Mesodermal cell (in vitro differentiated cells): ENCODE results near the gene ASPG.

Source experiments
- H3K27ac ChIP-seq: 2 replicates; pipeline ENCODE4 v1.7.0; 2013; ENCODE audit warnings: mild to moderate bottlenecking, low read depth, low read length, moderate library complexity; ENCODE audit not compliant: severe bottlenecking
- H3K36me3 ChIP-seq: 2 replicates; pipeline ENCODE4 v1.7.1; 2013; ENCODE audit warnings: mild to moderate bottlenecking, low read length, moderate library complexity; ENCODE audit not compliant: control insufficient read depth, insufficient read depth
- H3K4me1 ChIP-seq: one replicate; pipeline ENCODE4 v1.7.1; 2013; ENCODE audit warnings: mild to moderate bottlenecking, low read length; ENCODE audit not compliant: insufficient read depth, control insufficient read depth, poor library complexity, severe bottlenecking
- H3K4me3 ChIP-seq: 2 replicates; pipeline ENCODE4 v1.7.0; 2013; ENCODE audit warnings: low read length, control low read depth, mild to moderate bottlenecking; ENCODE audit not compliant: insufficient read depth, poor library complexity, severe bottlenecking; ENCODE audit errors: extremely low read depth
- H3K9me3 ChIP-seq: 2 replicates; pipeline ENCODE4 v1.7.1; 2013; ENCODE audit warnings: mild to moderate bottlenecking, low read length, moderate library complexity; ENCODE audit not compliant: control insufficient read depth
- WGBS, 2 experiments: methylation state at CpG; one replicate each; pipeline ENCODE4 v1.1.5; 2013; ENCODE audit warnings: missing lambda C conversion rate in 2 of 2; ENCODE audit not compliant: insufficient coverage in 2 of 2; 5-methylcytosine and 5-hydroxymethylcytosine counted together

The ASPG gene

GRCh38 chr14:104120281-104120741 is 34.8 kb downstream of the ASPG start:
- Histone ChIP-seq H3K4me1 (no peaks in the 10 kb centered on the region), H3K36me3 (no peaks in the 10 kb centered on the region), H3K9me3 (no peaks in the 10 kb centered on the region), H3K27ac (no peak overlapping the region), H3K4me3 (no peak overlapping the region)
- 77 to 96% methylated on average over 5 of the region's 5 CpGs for WGBS, 2 experiments

- Histone ChIP-seq H3K36me3 (no peaks in the 10 kb centered on the region), H3K27ac (no peak overlapping the region), H3K4me1 (no peaks in the 10 kb centered on the region), H3K9me3 (no peaks in the 10 kb centered on the region), H3K4me3 (no peak overlapping the region)
- WGBS, 2 experiments: 79 to 83% methylated on average over 4 of the region's 5 CpGs
Measured at GRCh38 chr14:104121142-104121541, 35.6 kb downstream of the ASPG start.

GRCh38 chr14:104123879-104124278 is 38.4 kb downstream of the ASPG start:
- H3K4me3 ChIP-seq: no peak overlapping the region
- H3K36me3 ChIP-seq: no peaks in the 10 kb centered on the region
- H3K9me3 ChIP-seq: peaks cover 2% of the 10 kb centered on the region
- no peak overlapping the region for H3K27ac ChIP-seq
- no peaks in the 10 kb centered on the region for H3K4me1 ChIP-seq
- no CpG with 5 or more reads among the region's 1 CpG for WGBS, 2 experiments

GRCh38 chr14:104125011-104125410 is 39.5 kb downstream of the ASPG start:
- no peaks in the 10 kb centered on the region for H3K4me1 ChIP-seq
- H3K4me3 ChIP-seq: no peak overlapping the region
- no peaks in the 10 kb centered on the region for H3K36me3 ChIP-seq
- H3K9me3 ChIP-seq: peaks cover 11% of the 10 kb centered on the region
- no peak overlapping the region for H3K27ac ChIP-seq
- WGBS, 2 experiments: 80 to 88% methylated on average over 1 to 2 of the region's 4 CpGs

GRCh38 chr14:104126753-104127152 is 41.3 kb downstream of the ASPG start:
- no peak overlapping the region for H3K27ac ChIP-seq
- no CpG with 5 or more reads among the region's 2 CpGs for WGBS, 2 experiments
- no peak overlapping the region for H3K4me3 ChIP-seq
- peaks cover 11% of the 10 kb centered on the region for H3K9me3 ChIP-seq
- no peaks in the 10 kb centered on the region for H3K4me1 ChIP-seq
- no peaks in the 10 kb centered on the region for H3K36me3 ChIP-seq

GRCh38 chr14:104128981-104129380 is 43.5 kb downstream of the ASPG start:
- 100% methylated on average over 1 of the region's 1 CpG; no CpG with 5 or more reads in 1 of the 2 experiments for WGBS, 2 experiments

GRCh38 chr14:104129556-104129955 is 44.1 kb downstream of the ASPG start:
- WGBS, 2 experiments: 86% methylated on average over 1 of the region's 1 CpG; no CpG with 5 or more reads in 1 of the 2 experiments
- Histone ChIP-seq H3K4me3 (no peak overlapping the region), H3K4me1 (no peaks in the 10 kb centered on the region), H3K36me3 (no peaks in the 10 kb centered on the region), H3K27ac (no peak overlapping the region), H3K9me3 (peaks cover 11% of the 10 kb centered on the region)

More at GRCh38 chr14:104128981-104129380, 43.5 kb downstream of the ASPG start:
- no peaks in the 10 kb centered on the region for H3K36me3 ChIP-seq
- no peaks in the 10 kb centered on the region for H3K4me1 ChIP-seq
- peaks cover 11% of the 10 kb centered on the region for H3K9me3 ChIP-seq
- no peak overlapping the region for H3K4me3 ChIP-seq
- no peak overlapping the region for H3K27ac ChIP-seq

GRCh38 chr14:104130974-104131651 is 45.6 kb downstream of the ASPG start:
- H3K4me3 ChIP-seq: no peak overlapping the region
- WGBS, 2 experiments: 29 to 38% methylated on average over 9 to 10 of the region's 11 CpGs

GRCh38 chr14:104131968-104132732 is 46.6 kb downstream of the ASPG start:
- H3K27ac ChIP-seq: no peak overlapping the region
- no peaks in the 10 kb centered on the region for H3K36me3 ChIP-seq
- no peaks in the 10 kb centered on the region for H3K4me1 ChIP-seq
- 60 to 65% methylated on average over 18 to 22 of the region's 23 CpGs for WGBS, 2 experiments
- H3K9me3 ChIP-seq: peaks cover 9% of the 10 kb centered on the region
- no peak overlapping the region for H3K4me3 ChIP-seq

More at GRCh38 chr14:104130974-104131651, 45.6 kb downstream of the ASPG start:
- H3K9me3 ChIP-seq: peaks cover 11% of the 10 kb centered on the region
- no peaks in the 10 kb centered on the region for H3K4me1 ChIP-seq
- H3K36me3 ChIP-seq: no peaks in the 10 kb centered on the region
- no peak overlapping the region for H3K27ac ChIP-seq

GRCh38 chr14:104132981-104133380 is 47.5 kb downstream of the ASPG start:
- no peak overlapping the region for H3K4me3 ChIP-seq
- H3K36me3 ChIP-seq: no peaks in the 10 kb centered on the region
- WGBS, 2 experiments: 37 to 47% methylated on average over 5 to 7 of the region's 7 CpGs
- no peaks in the 10 kb centered on the region for H3K4me1 ChIP-seq
- peaks cover 9% of the 10 kb centered on the region for H3K9me3 ChIP-seq
- no peak overlapping the region for H3K27ac ChIP-seq

GRCh38 chr14:104133496-104133895 is 48.0 kb downstream of the ASPG start:
- H3K36me3 ChIP-seq: no peaks in the 10 kb centered on the region
- H3K4me3 ChIP-seq: no peak overlapping the region
- H3K4me1 ChIP-seq: no peaks in the 10 kb centered on the region
- WGBS, 2 experiments: 78 to 80% methylated on average over 3 to 6 of the region's 9 CpGs
- H3K9me3 ChIP-seq: peaks cover 9% of the 10 kb centered on the region
- no peak overlapping the region for H3K27ac ChIP-seq
